ENCODE data around the gene YWHAB.

YWHAB gene

DNA sequence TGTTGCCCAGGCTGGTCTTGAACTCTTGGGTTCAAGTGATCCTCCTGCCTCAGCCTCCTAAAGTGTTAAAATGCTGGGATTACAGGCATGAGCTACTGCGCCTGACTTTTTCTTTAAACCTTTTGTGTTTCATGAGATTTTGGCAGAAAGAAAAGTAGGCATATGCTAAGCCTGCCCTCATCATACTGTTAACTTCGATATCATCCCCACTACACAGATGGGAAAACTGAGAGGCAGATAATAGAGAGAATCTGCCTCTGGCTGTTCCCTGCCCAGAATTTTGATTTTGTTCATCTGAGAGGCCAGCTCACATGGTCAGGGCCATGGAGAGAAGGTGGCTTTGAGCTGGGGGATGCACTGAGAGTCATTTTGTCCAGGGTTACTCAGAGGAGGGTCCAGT is 31.9 kb downstream of the YWHAB start:
- peaks cover 4% of the 10 kb centered on the region; the same call in 1 of the 2 replicates for H3K4me1 ChIP-seq (ENCODE audit: low read length)

DNA sequence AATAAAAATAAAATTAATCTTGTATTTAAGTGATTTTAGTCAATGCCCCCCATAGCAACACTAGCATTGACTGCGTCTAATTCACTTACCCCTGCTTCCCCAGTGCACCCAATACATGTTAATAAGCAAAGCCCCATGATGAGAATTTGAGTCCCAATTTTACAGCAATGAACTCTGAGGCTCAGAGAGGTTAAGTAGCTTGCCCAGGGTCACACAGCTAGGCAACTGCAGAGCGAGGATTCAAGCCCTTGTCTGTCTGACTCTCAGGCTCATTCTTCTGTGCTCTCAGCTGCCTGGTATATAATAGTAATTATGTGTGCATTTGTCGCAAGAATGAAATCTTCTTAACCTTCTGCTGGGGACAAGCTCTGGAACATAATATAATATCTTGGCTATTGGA is 32.8 kb downstream of the YWHAB start:
- no peaks in the 10 kb centered on the region for H3K36me3 ChIP-seq (replicated peaks; ENCODE audit: insufficient read depth, low read length)
- H3K79me2 ChIP-seq (ENCODE audit: low read length) = no peaks in the 10 kb centered on the region
- DNase-seq = no peak
- no peak for TF ChIP-seq EZH2phosphoT487 (IDR thresholded peaks at IDR 0.05; ENCODE audit: low read length)
- TF ChIP-seq EZH2 (optimal IDR thresholded peaks at IDR 0.05; ENCODE audit: low read depth, low read length) = no peak
- TF ChIP-seq, protein P1, sequence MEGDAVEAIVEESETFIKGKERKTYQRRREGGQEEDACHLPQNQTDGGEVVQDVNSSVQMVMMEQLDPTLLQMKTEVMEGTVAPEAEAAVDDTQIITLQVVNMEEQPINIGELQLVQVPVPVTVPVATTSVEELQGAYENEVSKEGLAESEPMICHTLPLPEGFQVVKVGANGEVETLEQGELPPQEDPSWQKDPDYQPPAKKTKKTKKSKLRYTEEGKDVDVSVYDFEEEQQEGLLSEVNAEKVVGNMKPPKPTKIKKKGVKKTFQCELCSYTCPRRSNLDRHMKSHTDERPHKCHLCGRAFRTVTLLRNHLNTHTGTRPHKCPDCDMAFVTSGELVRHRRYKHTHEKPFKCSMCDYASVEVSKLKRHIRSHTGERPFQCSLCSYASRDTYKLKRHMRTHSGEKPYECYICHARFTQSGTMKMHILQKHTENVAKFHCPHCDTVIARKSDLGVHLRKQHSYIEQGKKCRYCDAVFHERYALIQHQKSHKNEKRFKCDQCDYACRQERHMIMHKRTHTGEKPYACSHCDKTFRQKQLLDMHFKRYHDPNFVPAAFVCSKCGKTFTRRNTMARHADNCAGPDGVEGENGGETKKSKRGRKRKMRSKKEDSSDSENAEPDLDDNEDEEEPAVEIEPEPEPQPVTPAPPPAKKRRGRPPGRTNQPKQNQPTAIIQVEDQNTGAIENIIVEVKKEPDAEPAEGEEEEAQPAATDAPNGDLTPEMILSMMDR (IDR thresholded peaks at IDR 0.05; ENCODE audit: low read length) = no peak
- no peak overlapping the region for H2AFZ ChIP-seq (ENCODE audit: low read length)
- H3K4me2 ChIP-seq (ENCODE audit: low read depth, low read length) = no peak overlapping the region
- no peaks in the 10 kb centered on the region for H3K4me1 ChIP-seq (ENCODE audit: low read length)
- no peaks in the 10 kb centered on the region for H3K9me2 ChIP-seq (replicated peaks; ENCODE audit: insufficient read depth, low read length)
- no peak overlapping the region for H3K27ac ChIP-seq (ENCODE audit: low read length)
- no peak overlapping the region for H3K4me3 ChIP-seq (ENCODE audit: low read length)
- H3K27me3 ChIP-seq (replicated peaks; ENCODE audit: insufficient read depth, low read length) = no peaks in the 10 kb centered on the region
- H3F3A ChIP-seq (ENCODE audit: insufficient read depth, low read length) = no peaks in the 10 kb centered on the region
- no peaks in the 10 kb centered on the region for H3K9me3 ChIP-seq (replicated peaks; ENCODE audit: insufficient read depth, low read length)
- H3K9ac ChIP-seq (ENCODE audit: low read length) = no peak overlapping the region
- no peaks in the 10 kb centered on the region for H4K20me1 ChIP-seq (ENCODE audit: insufficient read depth, low read length)

More for the DNA sequence above, 31.9 kb downstream of the YWHAB start:
- H3K4me3 ChIP-seq (ENCODE audit: low read length) = no peak overlapping the region
- DNase-seq = no peak
- no peak overlapping the region for H2AFZ ChIP-seq (ENCODE audit: low read length)
- no peaks in the 10 kb centered on the region for H3K36me3 ChIP-seq (replicated peaks; ENCODE audit: insufficient read depth, low read length)
- H3K27ac ChIP-seq (ENCODE audit: low read length) = no peak overlapping the region
- H3K79me2 ChIP-seq (ENCODE audit: low read length) = no peaks in the 10 kb centered on the region
- H3K9ac ChIP-seq (ENCODE audit: low read length) = no peak overlapping the region
- TF ChIP-seq, protein P1 (IDR thresholded peaks at IDR 0.05; ENCODE audit: low read length) = no peak
- TF ChIP-seq EZH2 (optimal IDR thresholded peaks at IDR 0.05; ENCODE audit: low read depth, low read length) (no peak), EZH2phosphoT487 (IDR thresholded peaks at IDR 0.05; ENCODE audit: low read length) (no peak)
- H3K27me3 ChIP-seq (replicated peaks; ENCODE audit: insufficient read depth, low read length) = no peaks in the 10 kb centered on the region
- no peaks in the 10 kb centered on the region for H4K20me1 ChIP-seq (ENCODE audit: insufficient read depth, low read length)
- no peaks in the 10 kb centered on the region for H3K9me2 ChIP-seq (replicated peaks; ENCODE audit: insufficient read depth, low read length)
- H3K9me3 ChIP-seq (replicated peaks; ENCODE audit: insufficient read depth, low read length) = no peaks in the 10 kb centered on the region
- no peak overlapping the region for H3K4me2 ChIP-seq (ENCODE audit: low read depth, low read length)
- H3F3A ChIP-seq (ENCODE audit: insufficient read depth, low read length) = no peaks in the 10 kb centered on the region

GRCh38 chr20:44918761-44919160 is 33.3 kb downstream of the YWHAB start:
- H2AFZ ChIP-seq (ENCODE audit: low read length) = no peak overlapping the region
- H3K4me2 ChIP-seq (ENCODE audit: low read depth, low read length) = no peak overlapping the region
- H3F3A ChIP-seq (ENCODE audit: insufficient read depth, low read length) = no peaks in the 10 kb centered on the region
- no peaks in the 10 kb centered on the region for H3K27me3 ChIP-seq (replicated peaks; ENCODE audit: insufficient read depth, low read length)
- no peak overlapping the region for H3K4me3 ChIP-seq (ENCODE audit: low read length)
- TF ChIP-seq EZH2phosphoT487 (IDR thresholded peaks at IDR 0.05; ENCODE audit: low read length) (no peak), EZH2 (optimal IDR thresholded peaks at IDR 0.05; ENCODE audit: low read depth, low read length) (no peak)
- TF ChIP-seq, protein P1 (IDR thresholded peaks at IDR 0.05; ENCODE audit: low read length) = no peak
- H3K9me3 ChIP-seq (replicated peaks; ENCODE audit: insufficient read depth, low read length) = no peaks in the 10 kb centered on the region
- no peaks in the 10 kb centered on the region for H3K4me1 ChIP-seq (ENCODE audit: low read length)
- no peaks in the 10 kb centered on the region for H3K36me3 ChIP-seq (replicated peaks; ENCODE audit: insufficient read depth, low read length)
- H3K79me2 ChIP-seq (ENCODE audit: low read length) = no peaks in the 10 kb centered on the region
- H3K9ac ChIP-seq (ENCODE audit: low read length) = no peak overlapping the region
- no peak for DNase-seq
- no peaks in the 10 kb centered on the region for H3K9me2 ChIP-seq (replicated peaks; ENCODE audit: insufficient read depth, low read length)
- H3K27ac ChIP-seq (ENCODE audit: low read length) = no peak overlapping the region
- no peaks in the 10 kb centered on the region for H4K20me1 ChIP-seq (ENCODE audit: insufficient read depth, low read length)

Data from MM.1S (cell line).